OCI-LY3 (cell line): ENCODE results near the gene NUDC.

Experiments
- CTCF ChIP-seq: fragments of 200-600, 300-600 bp; sonication (generic); IDR thresholded peaks from 2 replicates; pipeline ENCODE4 v1.5.1; 2014; ENCODE audit warnings: antibody characterized with exemption, low read length, low read depth
- EZH2phosphoT487 ChIP-seq: fragments of 200-600 bp; shearing (Covaris generic); IDR thresholded peaks from 2 replicates; pipeline ENCODE4 v1.6.1; 2018; ENCODE audit warnings: antibody characterized with exemption, mixed run types, low read depth

- no peak for TF ChIP-seq CTCF
- no peak for TF ChIP-seq EZH2phosphoT487
Measured at GRCh38 chr1:26910343-26911160, 11.0 kb upstream of the NUDC start.
